K562 (cell line): ENCODE data around the gene OBP2A. TPM values are rescaled to one million over a fixed set of nuclear protein-coding genes. Genes with fewer than 3 reads are reported as not detected.

Experiments used
- ARID2 ChIP-seq: fragments of 450-650 bp; IDR thresholded peaks from 2 replicates; pipeline ENCODE4 v1.6.1; 2017; ENCODE audit warnings: antibody characterized with exemption, mild to moderate bottlenecking
- BDP1 ChIP-seq: IDR thresholded peaks from 3 replicates; pipeline ENCODE4 v1.6.1; 2011; ENCODE audit not compliant: insufficient read length, insufficient read depth
- CSDE1 ChIP-seq, 2 experiments: fragments of 450-650 bp; IDR thresholded peaks; 2 replicates each; pipeline ENCODE4 v1.6.1; 2016; ENCODE audit warnings: mild to moderate bottlenecking in 1 of 2
- CTCFL ChIP-seq: IDR thresholded peaks from 2 replicates; pipeline ENCODE4 v1.6.1; 2011; ENCODE audit warnings: borderline replicate concordance, low read depth, mild to moderate bottlenecking, moderate library complexity, low read length; ENCODE audit not compliant: insufficient read depth, poor library complexity, severe bottlenecking
- DACH1 ChIP-seq: fragments of 450-650 bp; IDR thresholded peaks from 2 replicates; pipeline ENCODE4 v1.6.1; 2018; ENCODE audit not compliant: partially characterized antibody
- DIDO1 ChIP-seq: fragments of 450-650 bp; IDR thresholded peaks from 2 replicates; pipeline ENCODE4 v1.6.1; 2016; ENCODE audit warnings: low read depth, missing biosample characterization, missing genetic modification characterization
- ELF4 ChIP-seq: fragments of 450-650 bp; formaldehyde crosslinking; IDR thresholded peaks from 2 replicates; pipeline ENCODE4 v1.4.0; 2022; ENCODE audit warnings: missing genetic modification characterization
- FOXA3 ChIP-seq, 2 experiments: fragments of 450-650 bp in 1 of 2; sonication (generic) in 1 of 2; formaldehyde crosslinking; IDR thresholded peaks in 1 of 2; conservative IDR thresholded peaks in 1 of 2; 2 replicates each; pipeline versions ENCODE4 v1.4.0 to v1.8.0; 2020 to 2022; ENCODE audit warnings: mild to moderate bottlenecking in 2 of 2, missing genetic modification reagents in 1 of 2
- GTF2F1 ChIP-seq: IDR thresholded peaks from 2 replicates; pipeline ENCODE4 v1.6.1; 2011; ENCODE audit warnings: low read depth, low read length, improper control_type of control experiment
- HMG20B ChIP-seq: fragments of 250-450 bp; sonication (Bioruptor Pico); IDR thresholded peaks from 2 replicates; pipeline ENCODE4 v1.5.0; 2021; ENCODE audit warnings: mild to moderate bottlenecking
- HMGN3 ChIP-seq: IDR thresholded peaks from 2 replicates; pipeline ENCODE4 v1.6.1; 2011; ENCODE audit warnings: borderline replicate concordance, low read depth, mild to moderate bottlenecking, mixed read lengths, low read length; ENCODE audit not compliant: insufficient read length; ENCODE audit errors: extremely low read depth
- HNRNPH1 ChIP-seq: fragments of 200-400 bp; formaldehyde crosslinking; optimal IDR thresholded peaks from 2 replicates; pipeline ENCODE3; 2017; ENCODE audit warnings: low read depth, mild to moderate bottlenecking, low read length, moderate library complexity
- JUND ChIP-seq, 2 experiments: IDR thresholded peaks; 2 replicates in 1 of 2; 3 replicates in 1 of 2; pipeline ENCODE4 v1.6.1; 2011; ENCODE audit warnings: borderline replicate concordance in 2 of 2, low read depth in 2 of 2, low read length in 2 of 2, improper control_type of control experiment in 1 of 2, missing biosample characterization in 1 of 2, missing genetic modification characterization in 1 of 2, missing genetic modification reagents in 1 of 2
- MYBL2 ChIP-seq, 2 experiments: fragments of 450-650 bp in 1 of 2; sonication (generic) in 1 of 2; formaldehyde crosslinking in 1 of 2; IDR thresholded peaks; 2 replicates each; pipeline versions ENCODE4 v1.6.1 to v1.8.1; 2017 to 2022; ENCODE audit warnings: borderline replicate concordance in 1 of 2, inconsistent platforms in 1 of 2, low read depth in 1 of 2, mild to moderate bottlenecking in 1 of 2, missing genetic modification reagents in 1 of 2, moderate library complexity in 1 of 2
- POLR2H ChIP-seq: IDR thresholded peaks from 2 replicates; pipeline ENCODE4 v1.6.1; 2016; ENCODE audit warnings: missing genetic modification characterization, low read depth, mild to moderate bottlenecking, control low read depth, missing compliant biosample characterization, moderate library complexity
- RCOR1 ChIP-seq, 2 experiments: IDR thresholded peaks; 2 replicates each; pipeline ENCODE4 v1.6.1; 2012; ENCODE audit warnings: low read depth in 2 of 2, low read length in 2 of 2, borderline replicate concordance in 1 of 2, improper control_type of control experiment in 1 of 2
- SIRT6 ChIP-seq: IDR thresholded peaks from one replicate; pipeline ENCODE4 v1.6.1; 2012; ENCODE audit warnings: low read depth, mild to moderate bottlenecking, control low read depth, inconsistent platforms, low read length, moderate library complexity
- TSC22D4 ChIP-seq: fragments of 450-650 bp; IDR thresholded peaks from 2 replicates; pipeline ENCODE4 v1.6.1; 2016; ENCODE audit warnings: missing genetic modification characterization, missing biosample characterization, control low read depth
- ZNF184 ChIP-seq: sonication (generic); formaldehyde crosslinking; IDR thresholded peaks from 2 replicates; pipeline ENCODE4 v1.5.0; 2020; ENCODE audit warnings: missing genetic modification reagents
- ZNF511 ChIP-seq: sonication (generic); formaldehyde crosslinking; IDR thresholded peaks from 2 replicates; pipeline ENCODE4 v1.8.0; 2022; ENCODE audit warnings: mild to moderate bottlenecking, missing genetic modification reagents
- ZNF644 ChIP-seq: fragments of 200-800 bp; sonication (Bioruptor generic); IDR thresholded peaks from 2 replicates; pipeline ENCODE4 v1.6.1; 2016; ENCODE audit warnings: low read depth, missing genetic modification characterization, missing compliant biosample characterization
- ZNF668 ChIP-seq: fragments of 250-450 bp; sonication (Bioruptor Pico); IDR thresholded peaks from 2 replicates; pipeline ENCODE4 v1.8.0; 2022; ENCODE audit warnings: mild to moderate bottlenecking, inconsistent platforms
- ZNF780A ChIP-seq: fragments of 250-450 bp; sonication (Bioruptor Pico); IDR thresholded peaks from 2 replicates; pipeline ENCODE4 v1.5.0; 2021; ENCODE audit warnings: mild to moderate bottlenecking
- polyA plus RNA-seq, 8 experiments: library from polyadenylated mRNA; depleted of rRNA in 4 of 8; stranded (reverse) in 5 of 8; unstranded in 3 of 8; fragments of >200 nt; fragmentation: Nextera tagmentation in 2 of 8; fragmentation: Illumina TruSeq in 1 of 8; extraction: Ambion mirVana in 2 of 8; extraction: Trizol in 1 of 8; gene quantifications; 2 replicates each; pipeline versions ENCODE4 v1.2.1 to v1.2.3, GENCODE V29; 2011 to 2014; ENCODE audit warnings: inconsistent platforms in 1 of 8, missing spikeins in 1 of 8
- total RNA-seq, 7 experiments: library from RNA; depleted of rRNA in 6 of 7; stranded (reverse); fragments of >200 nt in 6 of 7; fragmentation: Illumina TruSeq in 2 of 7; extraction: Trizol in 2 of 7; gene quantifications; 2 replicates each; pipeline versions ENCODE4 v1.2.1 to v1.2.3, GENCODE V29; 2011 to 2021; ENCODE audit warnings: low replicate concordance in 1 of 7
- TF ChIP-seq, protein P1 (sequence below): fragments of 450-650 bp; conservative IDR thresholded peaks from 2 replicates; pipeline ENCODE4 v1.6.1; 2016; ENCODE audit warnings: missing genetic modification characterization, low read depth, mild to moderate bottlenecking, control low read depth, missing compliant biosample characterization

OBP2A gene
- total and polyA plus RNA-seq, 9 of the 15 experiments (the other 6 are each of a cell fraction or from before 2014, with no cell fraction given), result not detected

- TF ChIP-seq POLR2H (no peak), HMG20B (CRISPR knock-in tag) (no peak), ELF4 (CRISPR knock-in tag) (no peak), FOXA3 (CRISPR knock-in tag; conservative IDR thresholded peaks at IDR 0.05 in 1 of 2, IDR thresholded peaks at IDR 0.05 in 1 of 2) (peak in 1 of 2 experiments; percentile 59; a peak in 1 of 4 replicates), ZNF511 (no peak), RCOR1 (IDR thresholded peaks at IDR 0.05; ENCODE audit: borderline replicate concordance in 1 of 2, low read depth in 2 of 2, low read length in 2 of 2) (peak in 1 of 2 experiments; percentile 61; a peak in 1 of 4 replicates), DACH1 (no peak), MYBL2 (IDR thresholded peaks at IDR 0.05; ENCODE audit: low read depth) (no peak), MYBL2 (CRISPR knock-in tag; IDR thresholded peaks at IDR 0.05; ENCODE audit: borderline replicate concordance) (no peak), CSDE1 (IDR thresholded peaks at IDR 0.05) (no peak), ZNF780A (CRISPR knock-in tag) (no peak), ZNF668 (CRISPR knock-in tag) (no peak), JUND (IDR thresholded peaks at IDR 0.05; ENCODE audit: borderline replicate concordance, low read depth, low read length) (peak; percentile 60), JUND (tag; IDR thresholded peaks at IDR 0.05; ENCODE audit: borderline replicate concordance, low read depth, low read length) (no peak), TSC22D4 (no peak), HNRNPH1 (no peak), ARID2 (no peak), BDP1 (no peak), ZNF644 (no peak), CTCFL (peak; percentile 95), ZNF184 (no peak), DIDO1 (no peak), HMGN3 (peak; percentile 88), SIRT6 (no peak), GTF2F1 (no peak)
- TF ChIP-seq, protein P1, sequence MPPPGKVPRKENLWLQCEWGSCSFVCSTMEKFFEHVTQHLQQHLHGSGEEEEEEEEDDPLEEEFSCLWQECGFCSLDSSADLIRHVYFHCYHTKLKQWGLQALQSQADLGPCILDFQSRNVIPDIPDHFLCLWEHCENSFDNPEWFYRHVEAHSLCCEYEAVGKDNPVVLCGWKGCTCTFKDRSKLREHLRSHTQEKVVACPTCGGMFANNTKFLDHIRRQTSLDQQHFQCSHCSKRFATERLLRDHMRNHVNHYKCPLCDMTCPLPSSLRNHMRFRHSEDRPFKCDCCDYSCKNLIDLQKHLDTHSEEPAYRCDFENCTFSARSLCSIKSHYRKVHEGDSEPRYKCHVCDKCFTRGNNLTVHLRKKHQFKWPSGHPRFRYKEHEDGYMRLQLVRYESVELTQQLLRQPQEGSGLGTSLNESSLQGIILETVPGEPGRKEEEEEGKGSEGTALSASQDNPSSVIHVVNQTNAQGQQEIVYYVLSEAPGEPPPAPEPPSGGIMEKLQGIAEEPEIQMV (tag), result no peak
These were observed 45.2 kb upstream of the OBP2A start, which contains the start of gene MRPS2 (continued) for GRCh38 chr9:135500525-135501260.
